OCI-LY3 (cell line): ENCODE data around the gene TMEM121B.

Experiments used
- H2AFZ ChIP-seq: fragments of 200-600, 300-600 bp; shearing (Covaris generic); 2 replicates; pipeline ENCODE4 v1.6.0; 2014; ENCODE audit warnings: antibody characterized with exemption, low read depth, low read length
- H3K27ac ChIP-seq: fragments of 200-600, 300-600 bp; sonication (generic); 2 replicates; pipeline ENCODE4 v1.5.1; 2014; ENCODE audit warnings: mild to moderate bottlenecking, low read length, moderate library complexity, mixed read lengths
- H3K27me3 ChIP-seq: fragments of 200-600, 300-600 bp; sonication (generic); 2 replicates; pipeline ENCODE4 v1.6.1; 2014; ENCODE audit warnings: low read depth, low read length, mixed read lengths
- H3K36me3 ChIP-seq: fragments of 200-600, 300-600 bp; sonication (generic); replicated peaks from 2 replicates; pipeline ENCODE3; 2014; ENCODE audit warnings: low read depth, low read length, mixed read lengths
- H3K4me1 ChIP-seq: fragments of 300-600, 200-600 bp; sonication (generic); 2 replicates; pipeline ENCODE4 v1.6.1; 2014; ENCODE audit warnings: low read length, mixed read lengths
- H3K4me2 ChIP-seq: fragments of 200-600, 300-600 bp; sonication (generic); 2 replicates; pipeline ENCODE4 v1.6.1; 2014; ENCODE audit warnings: low read length, mixed read lengths
- H3K4me3 ChIP-seq: fragments of 300-600, 200-600 bp; sonication (generic); 2 replicates; pipeline ENCODE4 v1.5.1; 2014; ENCODE audit warnings: antibody characterized with exemption, mild to moderate bottlenecking, low read length, moderate library complexity
- H3K79me2 ChIP-seq: fragments of 300-600, 200-600 bp; shearing (Covaris generic); 2 replicates; pipeline ENCODE4 v1.6.1; 2014; ENCODE audit warnings: mild to moderate bottlenecking, low read length, mixed read lengths
- H3K9ac ChIP-seq: fragments of 300-600, 200-600 bp; shearing (Covaris generic); 2 replicates; pipeline ENCODE4 v1.6.0; 2014; ENCODE audit warnings: mild to moderate bottlenecking, low read length, moderate library complexity
- H3K9me3 ChIP-seq: fragments of 200-600, 300-600 bp; shearing (Covaris generic); 2 replicates; pipeline ENCODE4 v1.6.1; 2014; ENCODE audit warnings: low read length, mixed read lengths; ENCODE audit not compliant: insufficient read depth
- H4K20me1 ChIP-seq: fragments of 200-600, 300-600 bp; sonication (generic); 2 replicates; pipeline ENCODE4 v1.6.1; 2016; ENCODE audit warnings: low read length, mixed read lengths; ENCODE audit not compliant: insufficient read depth
- CTCF ChIP-seq: fragments of 200-600, 300-600 bp; sonication (generic); IDR thresholded peaks from 2 replicates; pipeline ENCODE4 v1.5.1; 2014; ENCODE audit warnings: antibody characterized with exemption, low read length, low read depth
- EZH2phosphoT487 ChIP-seq: fragments of 200-600 bp; shearing (Covaris generic); IDR thresholded peaks from 2 replicates; pipeline ENCODE4 v1.6.1; 2018; ENCODE audit warnings: antibody characterized with exemption, mixed run types, low read depth

The TMEM121B gene

GRCh38 chr22:17087498-17088131 lies 33.5 kb downstream of the TMEM121B start:
- Histone ChIP-seq H3K36me3 (no peaks in the 10 kb centered on the region), H3K4me1 (peaks cover 19% of the 10 kb centered on the region), H3K9me3 (no peaks in the 10 kb centered on the region), H3K27ac (no peak overlapping the region), H3K4me2 (peak overlapping the region; percentile 46), H4K20me1 (peaks cover 19% of the 10 kb centered on the region), H2AFZ (no peak overlapping the region), H3K79me2 (peaks cover 18% of the 10 kb centered on the region), H3K4me3 (0 out of 2 replicates have a peak overlapping the region, but pooled peaks have one; percentile 19), H3K9ac (no peak overlapping the region), H3K27me3 (no peaks in the 10 kb centered on the region)
- no peak for TF ChIP-seq CTCF
- no peak for TF ChIP-seq EZH2phosphoT487

GRCh38 chr22:17086788-17087497 lies 34.2 kb downstream of the TMEM121B start:
- Histone ChIP-seq H4K20me1 (peaks cover 18% of the 10 kb centered on the region), H3K27ac (no peak overlapping the region), H3K27me3 (no peaks in the 10 kb centered on the region), H3K36me3 (no peaks in the 10 kb centered on the region), H3K79me2 (peaks cover 18% of the 10 kb centered on the region), H3K4me1 (peaks cover 19% of the 10 kb centered on the region), H2AFZ (no peak overlapping the region), H3K9ac (no peak overlapping the region), H3K4me3 (0 out of 2 replicates have a peak overlapping the region, but pooled peaks have one; percentile 19), H3K9me3 (no peaks in the 10 kb centered on the region), H3K4me2 (peak overlapping the region; percentile 46)
- TF ChIP-seq CTCF (no peak), EZH2phosphoT487 (no peak)

- H3K27me3 ChIP-seq = no peaks in the 10 kb centered on the region
- TF ChIP-seq EZH2phosphoT487 (no peak), CTCF (no peak)
- H3K79me2 ChIP-seq = peaks cover 18% of the 10 kb centered on the region
- peaks cover 18% of the 10 kb centered on the region for H4K20me1 ChIP-seq
- H3K9me3 ChIP-seq = no peaks in the 10 kb centered on the region
- H3K4me3 ChIP-seq = no peak overlapping the region
- H3K27ac ChIP-seq = no peak overlapping the region
- no peak overlapping the region for H2AFZ ChIP-seq
- H3K9ac ChIP-seq = no peak overlapping the region
- H3K4me2 ChIP-seq = no peak overlapping the region
- H3K36me3 ChIP-seq = no peaks in the 10 kb centered on the region
- peaks cover 19% of the 10 kb centered on the region for H3K4me1 ChIP-seq
Observed at GRCh38 chr22:17086296-17086695, 34.9 kb downstream of the TMEM121B start.
